ACC112 (cell line): Measurements from ENCODE around the gene TTLL13.

Experiments used
- H2AFZ ChIP-seq: fragments of 200-600 bp; sonication (generic); one replicate; pipeline ENCODE4 v1.6.0; 2017; ENCODE audit warnings: antibody characterized with exemption, low read length; ENCODE audit not compliant: unreplicated experiment
- H3K27ac ChIP-seq: fragments of 200-600 bp; sonication (generic); 2 replicates; pipeline ENCODE4 v1.5.1; 2014; ENCODE audit warnings: low read depth, mild to moderate bottlenecking, antibody characterized with exemption, low read length, moderate library complexity
- H3K27me3 ChIP-seq: fragments of 200-600 bp; sonication (generic); 2 replicates; pipeline ENCODE4 v1.6.1; 2014; ENCODE audit warnings: mild to moderate bottlenecking, antibody characterized with exemption, low read length, moderate library complexity, mixed read lengths; ENCODE audit not compliant: insufficient read depth
- H3K36me3 ChIP-seq: fragments of 200-600 bp; sonication (generic); 2 replicates; pipeline ENCODE4 v1.6.1; 2016; ENCODE audit warnings: mild to moderate bottlenecking, antibody characterized with exemption, low read length, moderate library complexity, mixed read lengths; ENCODE audit not compliant: insufficient read depth
- H3K4me1 ChIP-seq: fragments of 200-600 bp; sonication (generic); one replicate; pipeline ENCODE4 v1.6.1; 2016; ENCODE audit warnings: low read length, mixed read lengths; ENCODE audit not compliant: insufficient read depth, unreplicated experiment, control insufficient read depth
- H3K4me3 ChIP-seq: fragments of 200-600 bp; sonication (generic); 2 replicates; pipeline ENCODE4 v1.5.1; 2014; ENCODE audit warnings: mild to moderate bottlenecking, low read depth, low read length
- H3K79me2 ChIP-seq: fragments of 200-600 bp; sonication (generic); one replicate; pipeline ENCODE4 v1.6.0; 2016; ENCODE audit warnings: low read length; ENCODE audit not compliant: control insufficient read depth, unreplicated experiment, insufficient read depth

Gene TTLL13

DNA sequence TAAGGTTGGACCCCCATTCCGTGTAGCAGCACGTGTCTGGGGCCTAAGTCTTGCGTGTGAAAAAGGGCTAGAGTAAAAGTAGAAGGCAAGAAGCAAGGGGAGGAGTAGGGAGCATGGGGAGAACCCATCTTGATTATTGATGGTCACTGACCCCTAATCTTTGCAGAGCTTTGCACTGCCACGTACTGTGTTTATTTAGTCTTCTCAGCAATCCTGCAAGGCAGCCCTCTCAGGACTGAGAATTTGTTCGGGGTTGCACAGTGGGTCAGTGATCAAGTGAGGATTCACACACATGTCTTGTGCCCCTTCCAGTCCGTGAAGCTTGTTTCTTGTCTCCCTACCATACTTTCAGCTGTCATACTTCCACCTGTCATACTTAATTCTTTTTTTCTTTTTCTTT lies 41.0 kb upstream of the TTLL13 start:
- Histone ChIP-seq H3K36me3 (no peaks in the 10 kb centered on the region), H2AFZ (no peak overlapping the region), H3K27ac (no peak overlapping the region), H3K27me3 (no peaks in the 10 kb centered on the region), H3K4me3 (no peak overlapping the region), H3K79me2 (peaks cover 11% of the 10 kb centered on the region), H3K4me1 (peaks cover 28% of the 10 kb centered on the region)

- Histone ChIP-seq H3K79me2 (peaks cover 7% of the 10 kb centered on the region), H3K4me3 (no peak overlapping the region), H3K4me1 (peaks cover 17% of the 10 kb centered on the region)
Observed at GRCh38 chr15:90209591-90209990, 39.8 kb upstream of the TTLL13 start.

DNA sequence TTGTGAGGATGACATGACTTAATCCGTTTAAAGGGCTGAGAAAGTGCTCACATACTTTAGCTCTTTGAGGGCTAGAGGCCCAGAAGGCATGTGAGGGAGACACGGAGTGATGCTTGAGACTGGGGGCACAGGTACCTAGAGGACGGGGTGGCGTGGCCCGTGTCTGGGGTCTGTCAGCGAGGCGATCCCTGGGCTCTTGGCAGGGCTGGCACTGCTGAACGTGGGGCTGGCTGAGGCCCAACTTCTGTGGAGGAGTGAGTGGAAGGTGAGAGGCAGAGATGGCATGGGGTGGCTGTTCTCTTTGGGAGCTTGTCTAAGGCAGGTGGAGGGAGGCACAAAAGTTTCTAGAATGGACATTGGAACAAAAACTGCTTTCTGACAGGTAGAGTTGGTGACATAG lies 38.8 kb upstream of the TTLL13 start:
- no peaks in the 10 kb centered on the region for H3K27me3 ChIP-seq
- H2AFZ ChIP-seq, result no peak overlapping the region
- peaks cover 2% of the 10 kb centered on the region for H3K79me2 ChIP-seq
- H3K36me3 ChIP-seq, result no peaks in the 10 kb centered on the region
- no peak overlapping the region for H3K4me3 ChIP-seq
- no peak overlapping the region for H3K27ac ChIP-seq
- peaks cover 17% of the 10 kb centered on the region for H3K4me1 ChIP-seq

More at GRCh38 chr15:90209591-90209990, 39.8 kb upstream of the TTLL13 start:
- no peaks in the 10 kb centered on the region for H3K36me3 ChIP-seq
- no peak overlapping the region for H2AFZ ChIP-seq
- H3K27me3 ChIP-seq, result no peaks in the 10 kb centered on the region
- H3K27ac ChIP-seq, result no peak overlapping the region

- Histone ChIP-seq H2AFZ (no peak overlapping the region), H3K4me1 (peaks cover 17% of the 10 kb centered on the region), H3K27ac (no peak overlapping the region), H3K4me3 (no peak overlapping the region), H3K27me3 (no peaks in the 10 kb centered on the region), H3K36me3 (no peaks in the 10 kb centered on the region), H3K79me2 (peaks cover 2% of the 10 kb centered on the region)
Observed at GRCh38 chr15:90211009-90211408, 38.3 kb upstream of the TTLL13 start.

DNA sequence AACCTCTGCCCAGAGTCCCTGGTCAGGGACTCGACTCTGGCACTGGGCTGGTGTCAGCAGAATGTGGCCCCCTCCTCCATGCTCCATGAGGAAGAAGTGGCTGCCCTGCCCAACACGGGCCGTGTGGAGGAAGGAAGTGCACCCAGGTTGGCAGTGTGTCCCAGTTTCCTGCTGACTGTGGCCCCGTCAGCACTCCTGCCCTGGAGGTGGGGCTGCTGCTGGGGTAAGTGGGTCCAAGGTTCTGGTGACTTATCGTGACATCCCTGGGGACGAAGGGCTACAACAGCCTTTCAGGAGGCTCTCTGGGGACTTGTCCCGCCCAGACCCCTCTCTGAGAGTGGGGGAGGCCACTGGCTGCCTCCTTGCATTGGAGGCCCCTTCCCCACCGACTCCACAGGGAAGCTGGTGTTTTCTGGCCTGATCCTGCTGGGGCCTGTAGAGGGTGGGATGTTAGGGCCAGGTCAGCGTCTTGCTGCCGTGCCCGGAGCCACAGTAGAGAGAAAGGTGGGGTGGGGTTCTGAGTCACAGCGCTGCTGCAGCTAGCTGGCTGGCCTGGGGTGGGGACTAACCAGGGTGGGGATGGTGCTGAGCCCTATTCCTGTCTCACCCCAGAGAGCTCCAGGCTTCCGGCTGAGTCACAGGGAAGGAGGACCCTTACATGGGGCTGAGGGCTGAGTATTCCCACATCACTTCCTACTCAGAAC lies 37.8 kb upstream of the TTLL13 start:
- no peaks in the 10 kb centered on the region for H3K36me3 ChIP-seq
- peaks cover 2% of the 10 kb centered on the region for H3K79me2 ChIP-seq
- no peak overlapping the region for H2AFZ ChIP-seq
- peaks cover 17% of the 10 kb centered on the region for H3K4me1 ChIP-seq
- H3K27me3 ChIP-seq, result no peaks in the 10 kb centered on the region
- H3K4me3 ChIP-seq, result no peak overlapping the region
- H3K27ac ChIP-seq, result peak overlapping the region; percentile 41; the same call in 1 of the 2 replicates

DNA sequence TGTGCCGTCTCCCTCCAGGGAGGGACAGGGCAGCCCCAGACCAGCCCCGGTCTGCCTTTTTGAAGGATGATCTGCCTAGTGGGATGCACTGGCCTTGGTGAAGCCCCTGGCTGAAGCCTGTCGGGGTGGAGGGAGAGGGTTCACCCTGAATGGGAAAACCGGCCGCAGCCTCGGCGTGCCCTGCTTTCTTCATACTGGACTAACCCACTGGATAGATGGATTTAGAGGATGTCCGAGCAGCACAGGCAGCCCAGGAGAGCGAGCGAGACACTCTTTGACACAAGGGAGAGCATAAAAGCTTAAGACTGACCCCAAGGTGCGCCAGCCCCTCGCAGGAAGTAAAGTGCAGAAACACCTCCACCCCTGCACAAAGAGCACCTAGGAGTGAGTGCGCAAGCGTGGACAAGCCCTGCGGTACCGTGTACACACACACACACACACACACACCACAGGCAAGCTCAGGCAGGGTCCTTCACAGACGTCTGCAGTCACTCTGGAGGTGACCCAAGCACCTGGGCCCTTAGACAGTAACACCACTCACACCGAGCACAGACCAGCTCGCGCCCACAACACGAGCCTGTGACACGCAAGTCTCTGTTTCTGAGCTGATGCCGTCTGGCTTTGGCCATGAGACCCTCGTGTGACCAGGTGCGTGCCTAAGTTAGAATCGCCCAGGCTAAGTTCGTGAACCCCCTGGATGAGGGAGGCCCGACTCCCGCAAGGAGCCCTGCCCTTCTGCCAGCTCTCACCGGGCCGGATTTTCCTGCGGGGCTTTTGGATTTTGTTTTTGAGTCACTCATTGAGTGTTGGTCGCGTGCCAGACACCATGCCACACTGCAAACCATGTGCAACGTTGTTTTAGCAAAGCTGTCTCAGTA lies 36.9 kb upstream of the TTLL13 start:
- H3K36me3 ChIP-seq, result no peaks in the 10 kb centered on the region
- H2AFZ ChIP-seq, result no peak overlapping the region
- no peak overlapping the region for H3K4me3 ChIP-seq
- peaks cover 17% of the 10 kb centered on the region for H3K4me1 ChIP-seq
- peaks cover 2% of the 10 kb centered on the region for H3K79me2 ChIP-seq
- no peak overlapping the region for H3K27ac ChIP-seq
- H3K27me3 ChIP-seq, result no peaks in the 10 kb centered on the region

- H3K27me3 ChIP-seq, result no peaks in the 10 kb centered on the region
- H3K27ac ChIP-seq, result no peak overlapping the region
- no peaks in the 10 kb centered on the region for H3K36me3 ChIP-seq
- H2AFZ ChIP-seq, result no peak overlapping the region
- H3K4me3 ChIP-seq, result no peak overlapping the region
- peaks cover 2% of the 10 kb centered on the region for H3K79me2 ChIP-seq
- H3K4me1 ChIP-seq, result peaks cover 17% of the 10 kb centered on the region
Observed at GRCh38 chr15:90213122-90213817, 36.1 kb upstream of the TTLL13 start.

DNA sequence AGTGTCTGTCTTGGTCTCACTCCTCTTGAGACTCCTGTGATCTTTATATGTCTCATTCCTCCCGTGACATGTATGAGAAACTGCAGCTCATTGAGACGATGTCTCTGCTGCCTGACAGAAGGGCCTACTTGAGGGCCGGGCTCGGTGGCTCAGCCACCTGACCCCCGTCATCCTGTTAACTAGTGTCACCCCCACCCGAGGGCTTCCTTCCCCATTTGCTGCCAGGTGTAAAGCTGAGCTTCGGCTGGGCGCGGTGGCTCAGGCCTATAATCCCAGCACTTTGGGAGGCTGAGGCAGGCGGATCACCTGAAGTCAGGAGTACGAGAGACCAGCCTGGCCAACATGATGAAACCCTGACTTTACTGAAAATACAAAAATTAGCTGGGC lies 35.5 kb upstream of the TTLL13 start:
- H3K27ac ChIP-seq, result no peak overlapping the region
- peaks cover 17% of the 10 kb centered on the region for H3K4me1 ChIP-seq
- no peak overlapping the region for H2AFZ ChIP-seq
- peaks cover 2% of the 10 kb centered on the region for H3K79me2 ChIP-seq
- no peaks in the 10 kb centered on the region for H3K36me3 ChIP-seq
- H3K4me3 ChIP-seq, result no peak overlapping the region
- H3K27me3 ChIP-seq, result no peaks in the 10 kb centered on the region

- Histone ChIP-seq H3K27me3 (no peaks in the 10 kb centered on the region), H3K4me3 (no peak overlapping the region), H3K4me1 (peaks cover 17% of the 10 kb centered on the region), H3K36me3 (no peaks in the 10 kb centered on the region), H3K27ac (no peak overlapping the region), H2AFZ (no peak overlapping the region), H3K79me2 (peaks cover 2% of the 10 kb centered on the region)
Observed at GRCh38 chr15:90214553-90215196, 34.7 kb upstream of the TTLL13 start.

DNA sequence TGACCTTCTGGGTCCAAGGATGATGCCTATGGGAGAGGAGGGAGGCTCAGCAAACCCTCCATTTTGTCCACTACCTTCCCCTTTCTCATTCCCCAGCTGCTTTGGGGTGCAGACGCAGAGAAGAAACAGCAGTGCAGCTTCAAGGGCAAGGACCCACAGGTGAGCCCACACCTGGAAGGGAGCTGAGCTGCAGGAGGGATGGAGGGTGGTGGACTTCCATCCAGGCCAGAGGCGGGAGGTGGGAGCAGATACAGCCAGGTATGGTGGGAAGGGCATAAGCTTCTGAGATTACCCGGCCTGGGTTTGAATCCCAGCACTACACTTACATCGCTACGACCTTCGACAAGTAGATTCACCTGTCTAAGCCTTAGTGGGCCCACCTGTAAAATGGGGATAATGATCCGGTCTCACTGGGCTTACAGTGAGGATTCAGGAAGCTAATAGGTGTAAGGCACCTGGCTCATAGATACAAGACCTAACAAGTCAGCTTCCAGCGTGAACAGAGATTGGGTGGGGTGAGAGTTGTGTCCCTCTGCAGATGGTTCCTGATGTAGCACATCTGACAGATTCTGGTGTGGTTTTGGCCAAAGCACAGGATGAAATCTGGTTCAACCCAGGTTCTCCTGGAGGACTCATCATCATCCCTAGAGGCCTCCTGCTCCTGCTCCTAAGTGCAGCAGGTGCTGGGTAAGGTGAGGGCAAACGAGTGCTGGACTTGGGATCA lies 31.5 kb upstream of the TTLL13 start:
- Histone ChIP-seq H2AFZ (no peak overlapping the region), H3K27me3 (no peaks in the 10 kb centered on the region), H3K79me2 (no peaks in the 10 kb centered on the region), H3K36me3 (no peaks in the 10 kb centered on the region), H3K4me1 (peaks cover 4% of the 10 kb centered on the region), H3K4me3 (no peak overlapping the region), H3K27ac (no peak overlapping the region)
